GM21381 (cell line): Measurements from ENCODE around the gene LRRC45.
"Not testable (repeated sequence)": the region's sequence is repeated elsewhere in the genome, so short reads cannot be mapped to it uniquely, and the experiment has no call there.

ENCODE experiments used
- ATAC-seq: cut with Tn5 transposase; IDR thresholded peaks from one replicate; pipeline ENCODE4 v1.9.1; 2021; ENCODE audit warnings: mild to moderate bottlenecking, moderate library complexity; ENCODE audit not compliant: unreplicated experiment

The LRRC45 gene

DNA sequence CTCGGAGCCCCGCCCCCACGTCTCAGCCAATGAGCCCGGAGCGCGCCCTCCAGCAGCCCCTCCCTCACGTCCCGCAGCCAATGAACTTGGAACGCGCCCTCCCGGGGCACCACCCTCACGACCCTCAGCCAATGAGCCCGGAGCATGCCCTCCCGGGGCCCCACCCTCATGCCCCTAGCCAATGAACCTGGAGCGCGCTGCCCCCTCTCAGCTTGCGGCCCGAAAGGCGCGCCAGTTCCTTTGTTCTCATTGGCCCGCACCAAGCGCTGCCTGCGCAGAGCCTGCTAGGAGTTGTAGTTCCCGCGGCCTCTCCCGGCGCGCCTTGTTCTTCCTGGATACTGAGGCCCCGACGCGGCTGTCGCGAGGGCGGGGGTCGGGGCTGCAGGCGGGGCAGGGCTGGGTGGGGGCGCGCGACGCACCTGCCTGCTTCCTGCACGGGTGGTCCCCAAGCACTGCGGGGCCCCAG lies at the start of gene LRRC45:
LRRC45 (plus strand) TSS at position 325 of the 466 bp plus-strand sequence. CDS start 339 bp downstream, outside the sequence.
- peak; percentile 85 for ATAC-seq

DNA sequence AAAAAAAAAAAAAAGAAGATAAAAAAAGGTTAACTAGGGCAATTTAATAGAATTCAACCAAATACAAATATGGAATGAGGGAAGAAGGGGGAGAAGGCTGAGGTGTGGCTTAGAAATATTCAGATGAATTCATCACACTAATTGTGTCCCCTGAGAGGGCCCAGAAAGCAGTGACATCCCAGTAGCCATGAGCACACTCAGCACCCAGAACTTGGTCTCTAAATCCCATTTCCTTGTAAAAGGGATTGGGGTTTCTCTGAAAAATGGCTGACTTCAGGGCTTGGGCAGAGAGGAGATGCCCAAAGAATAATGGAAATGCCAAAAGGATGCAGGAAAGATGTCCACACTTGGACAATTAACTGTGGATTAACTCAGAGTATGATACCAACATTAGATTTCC lies 49.7 kb upstream of the LRRC45 start:
- no peak for ATAC-seq

DNA sequence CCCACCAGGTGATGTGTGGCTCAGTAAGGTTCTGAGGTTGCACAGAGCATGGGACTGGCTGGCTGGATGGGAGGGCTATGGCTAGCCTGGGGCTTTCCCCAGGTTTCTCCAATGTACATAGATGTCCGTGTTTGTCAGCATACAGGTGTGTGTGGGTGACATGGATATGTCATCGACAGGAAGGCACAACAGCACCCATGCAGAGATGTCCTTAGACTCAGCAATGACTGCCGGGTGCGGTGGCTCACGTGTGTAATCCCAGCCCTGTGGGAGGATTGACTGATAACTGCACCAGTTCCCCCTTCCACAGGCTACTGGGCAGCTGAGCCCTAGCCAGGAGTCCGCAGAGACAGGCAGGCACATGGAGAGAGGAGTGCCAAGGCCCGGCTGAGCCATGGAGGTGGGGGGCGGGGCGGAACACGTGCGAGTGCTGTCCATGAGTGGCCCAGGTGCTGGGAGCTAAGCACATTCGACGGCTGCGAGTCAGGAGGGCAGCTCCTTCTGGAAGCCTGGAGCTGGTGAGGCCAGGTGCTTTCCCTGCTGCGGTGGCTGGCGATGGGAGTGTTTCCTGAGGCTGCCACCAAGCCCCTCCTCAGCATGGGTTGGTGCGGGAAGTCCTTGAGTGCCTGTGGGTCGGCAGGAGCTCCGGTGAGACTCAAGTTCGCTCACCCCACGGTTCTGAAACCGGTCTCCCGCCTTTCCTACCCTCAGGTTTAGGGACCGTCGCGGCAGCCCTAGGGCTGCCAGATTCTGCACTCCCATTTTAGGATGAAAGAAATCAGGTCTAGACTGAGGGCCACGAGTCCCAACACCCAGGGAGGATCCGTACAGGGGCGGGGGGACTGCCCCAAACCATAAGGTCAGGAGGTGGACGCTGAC lies 46.5 kb upstream of the LRRC45 start:
- no peak for ATAC-seq

DNA sequence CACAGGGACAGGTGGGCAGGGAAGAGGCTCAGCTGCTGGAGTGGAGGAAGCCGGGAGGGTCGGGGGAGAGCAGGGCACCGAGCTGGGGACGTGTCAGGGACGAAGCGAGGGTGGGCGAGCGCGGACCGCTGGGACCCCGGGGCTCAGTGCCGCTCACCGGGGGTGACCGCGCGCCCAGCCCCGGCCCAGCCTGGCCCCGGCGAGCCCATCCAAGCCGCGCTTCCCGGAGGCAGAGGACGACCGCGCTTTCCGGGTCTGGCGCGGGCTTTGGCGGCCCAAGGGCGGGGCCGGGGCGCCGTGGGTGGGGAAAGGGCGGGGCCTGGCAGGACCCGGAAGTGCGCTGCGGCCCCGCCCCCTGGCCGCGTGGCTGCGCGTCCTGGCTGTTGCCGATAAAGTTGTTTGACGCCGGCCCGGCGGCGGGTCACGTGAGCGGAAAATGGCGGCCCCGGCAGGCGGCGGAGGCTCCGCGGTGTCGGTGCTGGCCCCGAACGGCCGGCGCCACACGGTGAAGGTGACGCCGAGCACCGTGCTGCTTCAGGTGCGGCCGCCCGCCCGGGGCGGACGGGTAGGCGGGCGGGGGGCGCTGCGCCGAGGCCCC lies 45.8 kb upstream of the LRRC45 start, which contains the start of gene ASPSCR1:
ASPSCR1 (plus strand) TSS at position 419 of the 598 bp plus-strand sequence; CDS start at position 437, 18 bp downstream.
- ATAC-seq = peak; percentile 81

DNA sequence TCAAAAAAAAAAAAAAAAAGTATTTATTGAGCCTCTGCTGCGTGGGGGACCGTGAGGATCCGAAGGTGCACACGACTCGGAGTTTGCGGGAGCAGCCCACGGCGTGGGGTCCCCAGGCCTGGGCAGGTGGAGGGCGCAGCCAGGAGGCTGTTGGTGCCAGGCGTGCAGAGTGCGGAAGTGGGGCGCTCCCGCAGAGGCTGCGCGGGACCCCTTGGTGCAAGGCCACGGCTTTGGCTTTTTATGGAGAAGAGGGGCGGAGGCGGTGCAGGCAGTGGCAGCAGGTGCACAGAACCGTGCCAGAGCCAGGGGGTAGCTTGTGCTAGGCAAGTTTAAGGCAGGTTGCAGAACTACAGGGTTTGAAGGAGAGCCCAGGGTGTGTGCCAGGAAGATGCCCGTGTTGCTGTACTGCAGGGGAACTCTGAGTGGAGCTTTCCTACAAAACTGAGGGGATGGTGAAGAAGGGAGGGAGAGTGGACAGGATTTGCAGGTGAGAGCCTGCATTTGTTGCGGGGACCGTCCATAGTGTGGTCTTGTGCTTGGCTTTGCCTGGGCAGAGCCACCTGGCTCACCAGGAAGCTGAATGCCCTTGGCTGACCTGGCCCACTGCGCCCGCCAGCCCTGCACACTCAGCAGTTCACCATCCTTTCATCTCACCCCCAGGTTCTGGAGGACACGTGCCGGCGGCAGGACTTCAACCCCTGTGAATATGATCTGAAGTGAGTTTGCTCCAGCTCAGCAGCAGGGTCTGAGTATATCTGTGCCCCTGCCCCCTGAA lies 44.4 kb upstream of the LRRC45 start:
- ATAC-seq = no peak

DNA sequence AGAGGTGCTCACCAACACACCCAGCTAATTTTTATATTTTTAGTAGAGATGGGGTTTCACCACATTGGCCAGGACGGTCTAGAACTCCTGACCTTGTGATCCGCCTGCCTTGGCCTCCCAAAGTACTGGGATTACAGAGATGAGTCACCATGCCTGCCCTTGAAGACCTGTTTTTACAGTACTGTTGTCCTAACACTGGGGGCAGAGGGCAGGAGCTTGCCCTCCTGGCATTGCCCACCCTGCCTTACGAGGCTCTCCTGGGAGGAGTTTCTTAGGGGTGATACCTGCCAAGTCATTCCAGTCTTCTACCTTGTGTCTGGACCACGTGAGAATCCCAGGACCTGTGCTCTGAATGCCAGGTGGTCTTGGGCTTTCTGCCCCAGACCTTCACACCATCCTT lies 43.0 kb upstream of the LRRC45 start:
- ATAC-seq = no peak

DNA sequence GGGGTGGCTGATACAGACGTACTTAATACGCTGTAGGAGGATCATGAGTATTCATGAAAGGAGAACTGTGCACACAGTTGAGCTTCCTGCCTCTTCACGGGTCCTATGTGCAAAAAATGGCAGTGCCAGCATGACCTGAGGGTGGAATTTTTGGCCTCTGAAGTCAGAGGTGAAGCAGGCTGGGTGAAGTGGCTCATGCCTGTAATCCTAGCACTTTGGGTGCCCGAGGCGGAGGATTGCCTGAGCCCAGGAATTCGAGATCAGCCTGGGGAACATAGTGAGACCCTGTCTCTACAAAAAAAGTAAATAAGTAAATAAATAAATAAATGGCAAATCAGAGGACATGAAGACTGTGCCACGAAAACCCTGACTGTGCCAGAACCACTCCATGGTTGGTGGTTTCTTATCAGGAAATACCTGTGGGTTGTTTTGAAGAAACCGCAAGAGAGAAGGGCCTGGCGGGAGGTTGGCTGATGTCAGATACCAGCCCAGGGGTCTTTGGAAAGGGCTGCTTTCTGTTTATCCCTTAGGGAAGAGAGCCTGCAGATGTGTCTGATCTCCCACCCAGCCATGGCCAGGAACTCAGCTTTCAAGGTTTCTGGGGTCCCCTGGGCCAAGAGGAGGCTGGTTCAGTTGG lies 42.3 kb upstream of the LRRC45 start:
- no peak for ATAC-seq

DNA sequence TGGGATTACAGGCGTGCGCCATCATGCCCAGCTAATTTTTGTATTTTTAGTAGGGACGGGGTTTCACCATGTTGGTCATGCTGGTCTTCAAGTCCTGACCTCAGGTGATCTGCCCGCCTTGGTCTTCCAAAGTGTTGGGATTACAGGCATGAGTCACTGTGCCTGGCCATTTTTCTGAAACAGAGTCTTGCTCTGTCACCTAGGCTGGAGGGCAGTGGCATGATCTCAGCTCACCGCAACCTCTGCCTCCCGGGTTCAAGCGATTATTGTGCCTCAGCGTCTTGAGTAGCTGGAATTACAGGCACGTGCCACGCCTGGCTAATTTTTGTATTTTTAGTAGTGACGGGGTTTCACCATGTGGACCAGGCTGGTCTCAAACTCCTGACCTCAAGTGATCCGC lies 41.6 kb upstream of the LRRC45 start:
- ATAC-seq = not testable (repeated sequence)

DNA sequence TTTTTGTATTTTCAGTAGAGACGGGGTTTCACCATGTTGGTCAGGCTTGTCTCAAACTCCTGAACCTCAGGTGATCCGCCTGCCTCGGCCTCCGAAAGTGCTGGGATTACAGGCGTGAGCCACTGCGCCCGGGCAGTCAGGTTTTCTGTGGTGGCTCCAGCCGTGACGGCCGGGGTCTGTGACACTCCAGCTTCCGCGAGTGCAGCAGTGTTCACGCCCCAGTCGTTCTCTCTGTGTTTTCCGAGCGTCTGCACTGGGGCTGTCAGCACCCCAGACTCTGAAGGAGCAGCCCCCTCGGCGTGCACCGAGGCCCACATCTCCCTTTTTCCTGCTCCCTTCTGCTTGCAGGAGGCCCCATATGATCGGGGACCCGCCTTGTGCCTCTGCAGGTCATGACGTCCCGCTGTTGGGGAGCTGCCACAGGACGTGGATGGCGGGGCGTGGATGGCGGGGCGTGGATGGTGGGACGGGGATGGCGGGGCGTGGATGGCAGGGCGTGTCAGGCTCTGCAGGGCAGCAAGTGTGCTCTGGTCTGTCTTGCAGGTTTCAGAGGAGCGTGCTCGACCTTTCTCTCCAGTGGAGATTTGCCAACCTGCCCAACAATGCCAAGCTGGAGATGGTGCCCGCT lies 40.0 kb upstream of the LRRC45 start:
- ATAC-seq = no peak

DNA sequence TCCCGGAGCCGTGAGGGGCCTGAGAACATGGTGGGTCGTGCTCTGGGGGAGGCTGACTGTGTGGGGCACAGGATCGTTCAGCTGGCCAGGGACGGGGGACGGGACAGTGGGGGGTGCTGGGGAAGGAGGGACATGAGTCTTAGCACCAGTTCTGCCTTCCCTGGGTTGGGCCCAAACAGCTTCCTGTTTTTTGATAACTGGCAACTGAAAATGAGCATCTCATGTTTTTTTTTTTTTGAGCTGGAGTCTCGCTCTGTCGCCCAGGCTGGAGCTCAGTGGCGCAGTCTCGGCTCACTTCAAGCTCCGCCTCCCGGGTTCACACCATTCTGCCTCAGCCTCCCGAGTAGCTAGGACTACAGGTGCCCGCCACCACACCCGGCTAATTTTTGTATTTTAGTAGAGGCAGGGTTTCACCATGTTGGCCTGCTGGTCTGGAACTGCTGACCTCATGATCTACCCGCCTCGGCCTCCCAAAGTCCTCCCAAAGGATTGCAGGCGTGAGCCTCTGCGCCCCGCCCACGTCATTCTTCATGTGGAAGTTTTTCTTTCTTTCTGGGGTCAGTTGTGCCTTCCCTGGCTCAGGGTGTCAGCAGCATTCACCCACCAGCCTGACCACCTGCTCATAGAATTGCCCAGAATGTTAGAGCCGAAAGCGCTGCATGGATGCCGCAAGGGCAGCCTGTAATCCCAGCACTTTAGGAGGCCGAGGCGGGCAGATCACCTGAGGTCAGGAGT lies 39.3 kb upstream of the LRRC45 start:
- ATAC-seq = no peak

DNA sequence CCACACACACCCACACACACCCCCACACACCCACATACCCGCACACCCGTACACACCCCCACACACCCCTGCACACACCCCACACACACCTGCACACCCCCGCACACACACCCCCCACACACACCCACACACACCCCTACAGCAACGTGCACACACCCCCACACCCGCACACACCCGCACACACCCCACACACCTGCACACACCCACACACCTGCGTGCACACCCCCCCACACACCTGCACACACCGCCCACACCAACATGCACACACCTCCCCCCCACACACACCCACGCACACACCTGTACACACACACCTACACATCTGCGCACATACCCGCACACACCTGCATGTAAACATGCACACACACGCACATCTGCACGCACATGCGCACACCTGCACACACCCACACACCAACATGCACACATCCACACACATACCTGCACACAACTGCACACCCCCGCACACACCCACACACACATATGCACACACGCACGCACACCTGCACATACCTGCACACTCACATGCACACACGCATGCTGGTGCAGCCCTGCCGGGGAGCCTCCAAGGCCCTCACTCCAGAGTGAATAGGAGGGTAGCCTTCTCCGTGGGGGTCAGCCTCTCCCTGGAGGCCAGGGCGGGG lies 38.2 kb upstream of the LRRC45 start:
- no peak for ATAC-seq

DNA sequence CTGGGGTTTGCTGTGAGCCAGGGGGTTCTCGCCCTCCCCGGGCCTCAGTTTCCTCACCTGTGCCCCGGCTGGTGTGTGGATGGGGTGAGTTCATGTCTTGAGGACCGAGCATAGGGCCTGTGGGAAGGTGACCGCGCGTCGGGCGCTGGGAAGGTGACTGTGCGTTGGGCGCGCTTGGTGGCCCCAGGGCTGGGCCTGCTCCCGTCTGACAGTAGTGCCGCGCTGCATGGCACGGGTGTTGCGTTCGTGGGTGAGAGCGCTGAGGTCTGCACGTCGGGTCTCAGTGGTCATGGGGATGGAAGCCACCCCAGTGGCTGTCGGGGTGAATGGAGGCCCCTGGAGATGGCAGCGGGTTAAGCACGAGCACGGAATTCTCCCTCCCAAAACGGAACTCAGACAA lies 36.5 kb upstream of the LRRC45 start:
- no peak for ATAC-seq

DNA sequence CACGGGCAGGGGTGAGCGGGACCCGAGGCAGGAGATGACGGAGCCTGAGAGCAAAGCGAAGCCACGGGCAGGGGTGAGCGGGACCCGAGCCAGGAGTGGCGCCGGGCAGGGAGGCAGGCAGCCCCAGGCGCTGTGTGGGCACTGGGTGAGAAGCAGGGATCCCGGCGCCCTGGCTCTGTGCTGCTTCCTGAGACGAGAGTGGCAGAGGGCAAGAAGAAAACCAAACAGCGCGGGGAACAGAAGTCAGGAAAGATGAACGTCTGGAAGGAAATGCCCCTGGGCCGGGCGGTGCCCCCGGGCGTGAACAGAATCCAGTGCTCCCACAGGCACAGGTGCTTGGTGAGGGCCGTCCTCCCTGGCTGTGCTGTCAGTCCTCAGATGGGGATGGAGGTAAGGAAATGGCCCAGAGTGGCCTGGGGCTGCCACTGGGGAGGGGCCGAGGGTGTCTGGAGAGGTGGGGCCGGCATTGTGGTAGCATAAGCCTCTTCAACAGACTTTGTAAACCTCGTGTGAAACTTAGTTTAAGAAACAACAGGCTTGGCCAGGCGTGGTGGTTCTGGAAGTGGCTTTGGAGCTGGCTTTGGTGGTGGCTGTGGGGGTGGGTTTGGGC lies 35.8 kb upstream of the LRRC45 start:
- ATAC-seq = no peak

DNA sequence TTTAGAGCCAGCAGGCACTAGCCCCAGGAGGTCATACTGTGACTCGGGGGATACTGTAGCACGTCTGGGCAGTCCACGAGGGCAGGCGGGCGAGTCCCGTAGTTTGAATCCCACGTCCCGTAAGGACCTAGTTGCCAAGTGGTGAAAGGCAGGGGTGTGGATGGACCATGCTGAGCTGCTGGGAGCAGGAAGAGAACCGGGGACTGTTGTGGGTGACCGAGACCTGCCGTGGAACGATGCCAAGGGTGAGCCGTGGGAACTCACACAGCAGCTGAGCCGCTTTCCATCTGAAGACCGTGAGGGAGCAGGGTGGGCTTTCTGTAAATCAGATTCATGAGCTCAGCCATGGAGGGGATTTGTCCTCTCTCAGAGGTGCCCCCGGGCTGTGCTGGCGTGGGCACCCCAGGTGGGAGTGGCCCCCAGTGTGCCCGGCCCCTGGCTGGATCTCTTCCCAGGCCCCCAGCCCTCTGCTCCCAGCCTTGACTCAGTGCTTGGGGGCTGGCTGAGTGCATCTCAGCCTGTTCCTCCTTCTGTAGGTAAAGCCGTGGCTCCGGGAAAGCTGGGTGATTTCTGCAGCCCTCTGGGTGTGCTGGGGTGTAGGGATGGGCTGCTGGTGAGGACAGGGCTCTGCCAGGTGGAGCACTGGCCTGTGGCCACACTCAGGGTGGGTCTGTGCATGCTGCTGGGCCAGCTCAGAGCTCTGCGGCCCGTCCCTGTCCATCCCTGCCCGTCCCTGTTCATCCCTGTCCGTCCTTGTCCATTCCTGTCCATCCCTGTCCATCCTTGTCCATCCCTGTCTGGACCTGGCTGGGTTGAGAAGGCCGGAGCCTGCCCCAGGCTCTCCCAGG lies 32.0 kb upstream of the LRRC45 start:
- no peak for ATAC-seq

DNA sequence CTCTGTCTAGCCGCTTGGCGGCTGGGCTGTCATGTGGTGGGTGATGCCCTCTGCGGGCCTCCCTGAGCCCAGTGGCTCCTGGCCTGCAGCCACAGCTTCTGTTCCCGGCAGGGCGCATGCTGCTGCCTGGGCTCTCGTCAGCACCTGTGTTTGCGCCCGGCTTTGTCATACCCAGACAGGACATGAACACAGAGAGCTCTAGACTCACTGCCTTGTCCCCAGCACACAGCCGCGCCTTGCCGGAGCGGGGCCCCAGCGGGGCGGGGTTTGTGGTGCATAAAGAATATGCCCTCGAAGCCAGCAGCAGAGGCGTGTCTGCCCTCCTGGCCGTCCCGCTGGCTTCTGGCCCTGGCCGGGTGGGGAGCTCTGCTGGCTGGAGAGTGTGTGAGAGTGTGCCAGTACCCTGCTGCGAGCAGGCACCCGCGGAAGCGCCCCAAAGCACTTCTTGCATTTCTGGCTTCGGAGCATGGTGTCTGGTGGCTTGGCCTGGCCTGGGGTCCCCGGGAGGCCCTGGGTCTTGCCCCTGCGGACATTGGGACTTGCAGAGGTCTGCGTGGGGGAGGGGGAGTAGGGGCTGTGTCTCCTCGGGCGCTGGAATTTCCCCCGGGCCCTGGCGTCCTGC lies 31.3 kb upstream of the LRRC45 start:
- no peak for ATAC-seq

DNA sequence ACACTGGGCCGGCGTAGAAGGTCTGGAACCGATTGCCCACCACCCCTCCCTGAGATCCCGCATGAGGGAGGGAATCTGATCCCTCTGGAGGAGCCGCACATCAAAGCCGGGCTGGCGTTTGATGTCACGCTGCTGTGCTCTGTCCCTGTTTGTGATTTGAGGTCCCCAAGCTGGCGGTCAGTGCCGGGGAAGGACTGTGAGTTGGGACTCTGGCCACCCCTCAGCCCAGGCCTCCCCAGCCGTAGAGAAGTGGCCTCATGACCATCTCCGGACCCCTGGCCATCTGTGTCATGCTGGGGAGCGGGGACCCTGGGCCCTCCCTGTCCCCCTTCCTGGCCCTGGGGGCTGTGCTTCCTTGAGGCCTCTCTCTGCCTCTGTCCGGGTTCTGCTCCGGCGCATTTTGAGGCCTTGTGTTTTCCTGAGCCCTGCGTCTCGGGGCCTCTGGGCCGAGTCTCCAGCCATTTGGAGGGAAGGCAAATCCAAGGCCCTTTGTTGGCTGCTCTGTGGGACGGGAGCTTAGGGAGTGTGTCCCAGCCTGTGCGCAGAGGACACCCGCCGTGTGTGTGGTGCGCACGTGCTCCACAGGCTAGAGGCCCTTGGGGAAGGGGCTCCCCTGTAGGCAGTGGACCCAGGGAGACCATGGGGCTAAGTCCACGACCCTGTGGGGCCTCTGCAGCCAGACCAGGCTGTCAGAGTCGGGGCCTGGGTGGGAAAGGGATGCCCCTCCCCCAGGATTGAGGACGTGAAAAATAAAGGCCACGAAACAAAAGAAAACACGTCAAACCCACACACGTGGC lies 30.6 kb upstream of the LRRC45 start:
- ATAC-seq = no peak
